ENCODE data around the gene UNC5A.

UNC5A gene

DNA sequence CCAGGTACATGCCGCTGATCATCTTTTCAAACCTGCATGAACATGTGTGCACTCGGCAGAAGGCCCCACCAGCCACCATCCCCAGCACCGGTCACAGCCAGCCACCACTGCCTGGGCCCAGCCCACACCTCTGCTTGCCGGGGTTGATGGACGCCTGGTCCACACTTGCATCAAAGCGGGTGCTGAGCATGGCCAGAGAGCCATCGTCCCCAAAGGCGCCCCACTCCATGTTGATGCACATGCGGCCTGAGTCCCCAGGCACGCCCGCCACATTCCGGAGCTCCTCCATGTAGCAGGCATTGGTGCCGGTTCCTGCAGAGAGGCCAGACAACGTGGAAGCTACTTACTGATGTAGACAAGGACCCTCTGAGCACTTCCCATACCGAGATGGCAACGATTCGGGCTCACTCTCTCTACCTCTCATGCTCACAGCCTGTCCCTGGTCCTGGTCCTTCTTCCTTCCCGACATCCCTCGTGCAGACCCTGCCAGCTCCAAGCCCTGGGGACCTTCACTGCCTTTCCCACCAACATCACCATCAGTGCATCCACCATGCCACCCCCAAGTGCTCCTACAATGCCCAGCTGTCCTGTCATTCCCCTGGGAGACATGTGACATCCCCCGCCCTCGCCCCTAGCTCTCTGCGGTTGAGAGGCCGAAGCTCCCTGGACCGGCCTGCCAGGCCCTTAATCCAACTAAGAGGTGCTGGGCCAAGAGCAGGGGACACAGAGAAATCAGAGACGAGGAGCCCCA, 71.6 kb downstream of the UNC5A start:
- no peak for DNase-seq

DNA sequence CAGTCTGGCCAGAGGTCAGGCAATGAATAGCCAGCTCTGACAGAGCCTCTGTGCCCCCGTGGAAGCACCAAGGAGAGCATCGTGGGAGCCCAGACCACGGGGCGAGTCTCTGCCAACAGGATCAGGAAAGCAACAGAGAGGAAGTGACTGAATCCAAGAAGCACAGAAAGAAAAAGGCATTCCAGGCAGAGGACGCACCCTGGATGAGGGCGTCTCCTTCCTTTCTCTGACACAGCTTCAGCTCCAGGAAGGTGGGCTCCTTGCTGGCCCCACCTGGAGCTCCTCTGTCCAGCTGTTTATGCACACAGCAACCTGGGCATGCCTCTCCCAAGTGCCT, 72.2 kb downstream of the UNC5A start:
- DNase-seq = no peak

DNA sequence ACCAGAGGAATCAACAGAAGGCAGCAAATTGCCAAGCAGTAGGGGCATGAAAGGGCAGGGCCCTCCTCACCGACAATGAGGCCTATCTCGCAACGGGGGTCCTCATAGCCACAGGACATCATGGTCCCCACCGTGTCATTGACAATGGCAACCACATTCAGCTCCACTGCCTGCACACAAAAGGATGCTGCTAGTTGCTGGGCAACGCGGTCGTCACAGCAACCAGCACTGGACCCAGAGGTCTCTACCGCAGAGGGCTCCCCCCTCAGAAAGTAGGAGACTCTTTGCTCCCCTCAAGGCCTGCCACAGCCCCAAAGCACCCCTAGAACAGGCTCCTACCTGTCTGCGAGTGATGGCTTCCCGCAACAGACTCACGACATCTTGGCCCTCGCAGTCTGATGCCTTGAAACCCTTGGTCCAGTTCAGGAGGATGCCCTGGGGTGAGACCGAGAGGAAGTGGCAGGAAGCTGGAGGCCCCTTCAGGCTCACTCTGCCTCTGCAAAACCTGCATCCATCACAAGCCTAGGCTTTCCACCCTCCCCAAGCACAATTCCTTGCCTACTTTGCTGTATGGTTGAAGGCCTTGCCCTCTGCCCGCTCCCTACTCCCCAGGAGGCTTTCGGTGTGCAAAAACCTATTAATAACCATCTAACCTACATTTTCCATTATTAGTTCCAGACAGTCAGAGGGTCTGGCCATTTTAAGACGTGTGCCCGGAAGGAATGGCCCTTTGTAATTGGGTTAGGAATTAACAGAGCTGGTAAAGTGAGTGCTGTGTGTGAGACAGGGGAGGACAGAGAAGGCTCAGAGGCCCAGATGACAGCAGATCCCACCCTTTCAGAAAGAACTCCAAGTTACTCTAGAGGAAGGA, 73.6 kb downstream of the UNC5A start:
- DNase-seq = no peak

GRCh38 chr5:176884571-176884890, 74.2 kb downstream of the UNC5A start:
- DNase-seq = no peak

GRCh38 chr5:176886336-176887251, 76.2 kb downstream of the UNC5A start:
- DNase-seq = peak; percentile 37

DNA sequence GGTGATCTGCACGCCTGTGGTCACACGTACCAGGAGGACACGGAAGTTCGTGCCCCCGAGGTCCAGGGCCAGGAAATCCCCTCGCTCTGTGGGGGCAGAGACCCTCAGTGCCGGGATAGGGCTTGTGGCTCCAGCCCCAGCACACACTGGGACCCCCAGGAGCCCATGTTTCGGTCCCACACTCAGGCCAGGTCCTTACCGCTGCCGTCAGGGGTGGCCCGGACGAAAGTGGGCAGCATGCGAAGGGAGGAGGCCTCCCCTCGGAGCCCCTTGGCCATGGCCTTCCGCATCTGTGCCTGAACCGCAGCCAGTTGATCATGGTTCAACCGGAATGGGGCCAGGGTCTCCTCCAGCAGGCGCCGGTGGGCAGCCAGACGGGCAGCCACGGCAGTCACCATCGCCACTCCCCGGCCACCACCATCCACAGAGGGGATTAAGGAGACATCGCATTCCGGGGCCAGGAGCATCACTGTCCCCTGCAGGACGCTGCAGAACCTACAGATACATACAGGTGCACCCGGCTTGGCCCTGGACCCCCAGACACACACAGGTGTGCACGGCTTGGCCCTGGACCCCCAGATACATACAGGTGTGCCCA, 77.0 kb downstream of the UNC5A start:
- peak; percentile 53 for DNase-seq

- peak; percentile 54 for DNase-seq
Observed at GRCh38 chr5:176888016-176888864, 77.9 kb downstream of the UNC5A start.

- DNase-seq = no peak
Observed at GRCh38 chr5:176888865-176889165, 78.5 kb downstream of the UNC5A start.

DNA sequence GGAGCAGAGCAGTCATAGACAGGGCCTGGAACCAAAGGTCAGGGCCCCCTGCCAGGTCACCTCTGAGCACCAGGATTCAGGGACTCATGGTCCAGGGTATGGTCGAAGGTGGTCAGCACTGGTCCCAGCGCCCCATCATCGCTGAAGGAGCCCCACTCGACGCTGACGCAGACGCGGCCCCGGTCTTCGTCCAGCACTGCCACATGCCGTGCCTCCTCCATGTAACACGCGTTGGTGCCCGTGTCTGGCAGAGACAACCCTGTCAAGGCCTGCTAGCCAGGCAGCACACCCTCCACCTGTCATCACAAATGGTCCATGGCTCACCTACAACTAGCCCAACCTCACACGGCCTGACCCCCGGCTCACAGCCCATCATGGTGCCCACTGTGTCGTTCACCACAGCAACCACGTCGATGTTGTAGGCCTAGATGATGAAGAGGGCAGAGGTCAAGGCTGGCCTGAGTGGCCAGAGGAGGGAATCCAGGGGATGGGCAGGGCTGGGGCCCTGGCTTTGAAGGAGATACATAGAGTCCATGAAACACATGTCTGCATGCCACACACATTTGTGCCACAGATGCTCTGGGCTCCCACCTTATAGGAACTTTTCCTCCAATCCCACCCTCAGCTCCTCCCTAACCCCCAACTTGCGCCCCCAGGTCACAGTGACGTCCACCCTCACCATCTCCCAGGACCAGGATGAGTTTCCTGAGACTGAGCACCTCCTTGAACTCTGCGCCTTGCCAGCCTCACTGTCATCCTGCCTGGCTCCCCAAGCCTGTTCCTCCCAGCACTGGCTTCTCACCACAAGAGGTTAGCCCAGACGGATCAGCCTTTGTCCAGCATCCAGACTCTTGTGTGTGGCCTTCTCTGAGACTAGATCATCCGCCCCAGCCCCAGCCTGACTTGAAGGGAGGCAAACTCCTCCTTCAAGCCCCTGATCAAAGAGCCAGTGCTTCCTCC, 79.2 kb downstream of the UNC5A start:
- DNase-seq = peak; percentile 48

DNA sequence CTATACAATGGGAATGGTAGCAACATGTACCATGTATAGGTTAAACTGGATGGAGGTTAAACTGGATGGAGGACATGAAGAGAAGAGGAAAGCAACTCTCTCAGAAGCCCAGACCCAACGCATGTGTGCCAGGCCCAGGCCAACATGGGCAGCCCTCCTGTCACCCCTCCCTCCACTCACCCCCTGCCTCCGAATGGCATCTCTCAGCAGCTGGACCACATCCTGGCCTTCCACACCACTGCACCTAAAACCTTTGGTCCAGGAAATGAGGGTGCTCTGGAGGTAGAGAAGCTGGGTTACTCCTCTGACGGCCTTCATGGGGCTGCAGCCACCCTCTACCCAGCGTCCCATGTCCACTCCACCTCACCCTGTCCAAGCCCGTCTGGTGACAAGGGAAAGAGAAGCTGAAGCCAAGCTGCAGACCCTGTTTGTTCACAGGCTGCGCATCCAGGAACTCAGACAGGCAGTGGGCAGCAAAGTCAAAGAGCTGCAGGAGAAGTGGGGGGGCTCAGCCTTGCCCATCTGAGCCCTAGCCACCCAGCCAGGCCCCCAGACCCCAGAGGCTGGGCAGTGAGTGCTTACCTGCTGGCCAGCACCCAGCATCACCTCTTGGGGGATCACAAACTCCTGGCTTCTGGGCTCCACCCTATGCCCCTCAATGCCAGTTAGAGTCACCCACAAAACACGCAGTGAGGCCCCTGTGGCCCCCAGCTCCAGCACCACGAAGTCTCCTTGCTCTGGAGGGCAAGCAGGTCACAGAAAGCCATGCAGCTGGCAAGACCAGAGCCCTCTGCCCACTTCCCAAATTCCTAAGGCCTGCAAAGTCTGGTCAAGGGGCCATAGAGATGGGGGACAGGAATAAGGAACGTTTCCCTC, 80.3 kb downstream of the UNC5A start:
- DNase-seq = peak; percentile 47

GRCh38 chr5:176891331-176891958, 81.1 kb downstream of the UNC5A start:
- DNase-seq = peak; percentile 41

GRCh38 chr5:176892663-176893062, 82.3 kb downstream of the UNC5A start:
- DNase-seq = peak; percentile 48

GRCh38 chr5:176894298-176894697, 83.9 kb downstream of the UNC5A start:
- peak; percentile 34 for DNase-seq

DNA sequence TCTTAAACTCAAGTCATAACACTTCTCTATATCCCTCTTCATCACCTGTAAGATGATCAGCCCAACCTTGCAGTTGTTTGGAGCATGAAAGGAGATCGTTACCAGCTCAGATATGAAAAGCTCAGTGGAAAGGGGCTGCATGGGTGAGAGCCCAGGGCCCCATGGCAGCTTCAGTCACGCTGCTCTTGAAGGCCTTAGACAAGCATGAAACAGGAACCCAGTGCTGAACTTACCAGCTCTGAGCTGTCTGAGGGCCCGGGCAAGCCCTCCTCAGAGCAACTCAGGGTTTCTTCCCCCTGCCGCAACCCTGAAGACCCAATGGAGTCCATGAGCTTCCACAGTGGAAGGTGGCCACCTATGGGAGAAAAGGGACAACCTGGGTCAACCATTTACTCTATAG, 85.5 kb downstream of the UNC5A start:
- peak; percentile 43 for DNase-seq

GRCh38 chr5:176897263-176897662, 86.9 kb downstream of the UNC5A start:
- no peak for DNase-seq

- DNase-seq = peak; percentile 55
Observed at GRCh38 chr5:176899296-176899891, 89.0 kb downstream of the UNC5A start, which contains the start of gene HK3. HK3 (minus strand) TSS chr5:176899346; CDS start chr5:176896159, 3,187 bp downstream.

GRCh38 chr5:176899946-176900779, 89.8 kb downstream of the UNC5A start:
- peak; percentile 59 for DNase-seq

GRCh38 chr5:176900780-176901204, 90.4 kb downstream of the UNC5A start:
- no peak for DNase-seq

Data from activated effector memory CD4-positive, alpha-beta T cell treated with anti-CD3 and anti-CD28 coated beads, Interleukin-2, amount 50 U/mL, for 16 hours (primary cell).